H1 (cell line): ENCODE results near the gene DAO.
A peak's percentile ranks its signal among the peaks of the same experiment; 100 is the strongest.

Source experiments
- CEBPB ChIP-seq: IDR thresholded peaks from 2 replicates; pipeline ENCODE4 v1.6.1; 2012; ENCODE audit warnings: low read depth, low read length
- POLR2A ChIP-seq, 2 experiments: IDR thresholded peaks; 1 replicate in 1 of 2; 2 replicates in 1 of 2; pipeline ENCODE4 v1.6.1; 2011; ENCODE audit warnings: low read depth in 2 of 2, low read length in 2 of 2, mild to moderate bottlenecking in 2 of 2; ENCODE audit errors: control extremely low read depth in 1 of 2
- POU5F1 ChIP-seq: IDR thresholded peaks from 2 replicates; pipeline ENCODE4 v1.6.1; 2011; ENCODE audit warnings: low read depth, mild to moderate bottlenecking, low read length, moderate library complexity
- SP2 ChIP-seq: IDR thresholded peaks from 2 replicates; pipeline ENCODE4 v1.6.1; 2012; ENCODE audit warnings: mild to moderate bottlenecking, low read length, inconsistent platforms
- SRF ChIP-seq: IDR thresholded peaks from 2 replicates; pipeline ENCODE4 v1.6.1; 2011; ENCODE audit warnings: mild to moderate bottlenecking, low read depth, low read length, moderate library complexity
- YY1 ChIP-seq: IDR thresholded peaks from 2 replicates; pipeline ENCODE4 v1.6.1; 2011; ENCODE audit warnings: low read depth, mild to moderate bottlenecking, low read length
- TF ChIP-seq, protein P1 (sequence below): fragments of 300-600 bp; sonication (generic); IDR thresholded peaks from 2 replicates; pipeline ENCODE4 v1.7.1; 2012; ENCODE audit warnings: low read length, moderate library complexity, mild to moderate bottlenecking, inconsistent platforms; ENCODE audit not compliant: insufficient replicate concordance
- TF ChIP-seq, protein P2 (sequence below), 3 experiments: IDR thresholded peaks; 1 replicate in 2 of 3; 2 replicates in 1 of 3; pipeline versions ENCODE4 v1.5.1 to v1.6.1; 2011; ENCODE audit warnings: low read length in 3 of 3, mild to moderate bottlenecking in 3 of 3, inconsistent platforms in 2 of 3, low read depth in 1 of 3, moderate library complexity in 1 of 3; ENCODE audit not compliant: insufficient read depth in 1 of 3; ENCODE audit errors: control extremely low read depth in 1 of 3
- TF ChIP-seq, protein P3 (sequence below): IDR thresholded peaks from 2 replicates; pipeline ENCODE4 v1.6.1; 2012; ENCODE audit warnings: inconsistent platforms

DNA sequence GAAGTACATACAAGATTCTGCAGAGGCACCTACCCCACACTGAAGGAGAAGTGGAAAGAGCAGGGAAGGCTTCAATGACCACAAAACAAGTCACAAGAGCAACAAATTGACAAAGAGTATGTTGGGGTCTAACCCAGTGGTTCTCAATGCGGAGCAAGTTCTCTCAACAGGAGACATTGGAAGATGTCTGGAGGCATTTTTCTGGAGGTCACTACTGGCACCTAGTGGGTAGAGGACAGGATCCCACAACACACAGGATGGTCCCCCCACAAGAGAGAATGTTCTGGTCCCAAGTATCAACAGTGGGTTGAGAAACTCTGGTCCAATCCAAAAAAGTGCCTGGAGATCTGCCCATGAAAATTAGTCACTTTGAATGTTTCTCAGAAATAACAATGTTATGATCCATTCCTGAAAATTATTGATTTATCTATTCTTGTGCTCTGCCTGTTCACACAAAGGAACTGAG lies 25.9 kb upstream of the DAO start:
- TF ChIP-seq SP2 (no peak), POU5F1 (no peak), POLR2A (IDR thresholded peaks at IDR 0.05; ENCODE audit: control extremely low read depth in 1 of 2, low read depth in 2 of 2, low read length in 2 of 2) (no peak), YY1 (no peak), SRF (no peak), CEBPB (no peak)
- TF ChIP-seq, protein P1, sequence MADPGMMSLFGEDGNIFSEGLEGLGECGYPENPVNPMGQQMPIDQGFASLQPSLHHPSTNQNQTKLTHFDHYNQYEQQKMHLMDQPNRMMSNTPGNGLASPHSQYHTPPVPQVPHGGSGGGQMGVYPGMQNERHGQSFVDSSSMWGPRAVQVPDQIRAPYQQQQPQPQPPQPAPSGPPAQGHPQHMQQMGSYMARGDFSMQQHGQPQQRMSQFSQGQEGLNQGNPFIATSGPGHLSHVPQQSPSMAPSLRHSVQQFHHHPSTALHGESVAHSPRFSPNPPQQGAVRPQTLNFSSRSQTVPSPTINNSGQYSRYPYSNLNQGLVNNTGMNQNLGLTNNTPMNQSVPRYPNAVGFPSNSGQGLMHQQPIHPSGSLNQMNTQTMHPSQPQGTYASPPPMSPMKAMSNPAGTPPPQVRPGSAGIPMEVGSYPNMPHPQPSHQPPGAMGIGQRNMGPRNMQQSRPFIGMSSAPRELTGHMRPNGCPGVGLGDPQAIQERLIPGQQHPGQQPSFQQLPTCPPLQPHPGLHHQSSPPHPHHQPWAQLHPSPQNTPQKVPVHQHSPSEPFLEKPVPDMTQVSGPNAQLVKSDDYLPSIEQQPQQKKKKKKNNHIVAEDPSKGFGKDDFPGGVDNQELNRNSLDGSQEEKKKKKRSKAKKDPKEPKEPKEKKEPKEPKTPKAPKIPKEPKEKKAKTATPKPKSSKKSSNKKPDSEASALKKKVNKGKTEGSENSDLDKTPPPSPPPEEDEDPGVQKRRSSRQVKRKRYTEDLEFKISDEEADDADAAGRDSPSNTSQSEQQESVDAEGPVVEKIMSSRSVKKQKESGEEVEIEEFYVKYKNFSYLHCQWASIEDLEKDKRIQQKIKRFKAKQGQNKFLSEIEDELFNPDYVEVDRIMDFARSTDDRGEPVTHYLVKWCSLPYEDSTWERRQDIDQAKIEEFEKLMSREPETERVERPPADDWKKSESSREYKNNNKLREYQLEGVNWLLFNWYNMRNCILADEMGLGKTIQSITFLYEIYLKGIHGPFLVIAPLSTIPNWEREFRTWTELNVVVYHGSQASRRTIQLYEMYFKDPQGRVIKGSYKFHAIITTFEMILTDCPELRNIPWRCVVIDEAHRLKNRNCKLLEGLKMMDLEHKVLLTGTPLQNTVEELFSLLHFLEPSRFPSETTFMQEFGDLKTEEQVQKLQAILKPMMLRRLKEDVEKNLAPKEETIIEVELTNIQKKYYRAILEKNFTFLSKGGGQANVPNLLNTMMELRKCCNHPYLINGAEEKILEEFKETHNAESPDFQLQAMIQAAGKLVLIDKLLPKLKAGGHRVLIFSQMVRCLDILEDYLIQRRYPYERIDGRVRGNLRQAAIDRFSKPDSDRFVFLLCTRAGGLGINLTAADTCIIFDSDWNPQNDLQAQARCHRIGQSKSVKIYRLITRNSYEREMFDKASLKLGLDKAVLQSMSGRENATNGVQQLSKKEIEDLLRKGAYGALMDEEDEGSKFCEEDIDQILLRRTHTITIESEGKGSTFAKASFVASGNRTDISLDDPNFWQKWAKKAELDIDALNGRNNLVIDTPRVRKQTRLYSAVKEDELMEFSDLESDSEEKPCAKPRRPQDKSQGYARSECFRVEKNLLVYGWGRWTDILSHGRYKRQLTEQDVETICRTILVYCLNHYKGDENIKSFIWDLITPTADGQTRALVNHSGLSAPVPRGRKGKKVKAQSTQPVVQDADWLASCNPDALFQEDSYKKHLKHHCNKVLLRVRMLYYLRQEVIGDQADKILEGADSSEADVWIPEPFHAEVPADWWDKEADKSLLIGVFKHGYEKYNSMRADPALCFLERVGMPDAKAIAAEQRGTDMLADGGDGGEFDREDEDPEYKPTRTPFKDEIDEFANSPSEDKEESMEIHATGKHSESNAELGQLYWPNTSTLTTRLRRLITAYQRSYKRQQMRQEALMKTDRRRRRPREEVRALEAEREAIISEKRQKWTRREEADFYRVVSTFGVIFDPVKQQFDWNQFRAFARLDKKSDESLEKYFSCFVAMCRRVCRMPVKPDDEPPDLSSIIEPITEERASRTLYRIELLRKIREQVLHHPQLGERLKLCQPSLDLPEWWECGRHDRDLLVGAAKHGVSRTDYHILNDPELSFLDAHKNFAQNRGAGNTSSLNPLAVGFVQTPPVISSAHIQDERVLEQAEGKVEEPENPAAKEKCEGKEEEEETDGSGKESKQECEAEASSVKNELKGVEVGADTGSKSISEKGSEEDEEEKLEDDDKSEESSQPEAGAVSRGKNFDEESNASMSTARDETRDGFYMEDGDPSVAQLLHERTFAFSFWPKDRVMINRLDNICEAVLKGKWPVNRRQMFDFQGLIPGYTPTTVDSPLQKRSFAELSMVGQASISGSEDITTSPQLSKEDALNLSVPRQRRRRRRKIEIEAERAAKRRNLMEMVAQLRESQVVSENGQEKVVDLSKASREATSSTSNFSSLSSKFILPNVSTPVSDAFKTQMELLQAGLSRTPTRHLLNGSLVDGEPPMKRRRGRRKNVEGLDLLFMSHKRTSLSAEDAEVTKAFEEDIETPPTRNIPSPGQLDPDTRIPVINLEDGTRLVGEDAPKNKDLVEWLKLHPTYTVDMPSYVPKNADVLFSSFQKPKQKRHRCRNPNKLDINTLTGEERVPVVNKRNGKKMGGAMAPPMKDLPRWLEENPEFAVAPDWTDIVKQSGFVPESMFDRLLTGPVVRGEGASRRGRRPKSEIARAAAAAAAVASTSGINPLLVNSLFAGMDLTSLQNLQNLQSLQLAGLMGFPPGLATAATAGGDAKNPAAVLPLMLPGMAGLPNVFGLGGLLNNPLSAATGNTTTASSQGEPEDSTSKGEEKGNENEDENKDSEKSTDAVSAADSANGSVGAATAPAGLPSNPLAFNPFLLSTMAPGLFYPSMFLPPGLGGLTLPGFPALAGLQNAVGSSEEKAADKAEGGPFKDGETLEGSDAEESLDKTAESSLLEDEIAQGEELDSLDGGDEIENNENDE, result no peak
- TF ChIP-seq, protein P2, sequence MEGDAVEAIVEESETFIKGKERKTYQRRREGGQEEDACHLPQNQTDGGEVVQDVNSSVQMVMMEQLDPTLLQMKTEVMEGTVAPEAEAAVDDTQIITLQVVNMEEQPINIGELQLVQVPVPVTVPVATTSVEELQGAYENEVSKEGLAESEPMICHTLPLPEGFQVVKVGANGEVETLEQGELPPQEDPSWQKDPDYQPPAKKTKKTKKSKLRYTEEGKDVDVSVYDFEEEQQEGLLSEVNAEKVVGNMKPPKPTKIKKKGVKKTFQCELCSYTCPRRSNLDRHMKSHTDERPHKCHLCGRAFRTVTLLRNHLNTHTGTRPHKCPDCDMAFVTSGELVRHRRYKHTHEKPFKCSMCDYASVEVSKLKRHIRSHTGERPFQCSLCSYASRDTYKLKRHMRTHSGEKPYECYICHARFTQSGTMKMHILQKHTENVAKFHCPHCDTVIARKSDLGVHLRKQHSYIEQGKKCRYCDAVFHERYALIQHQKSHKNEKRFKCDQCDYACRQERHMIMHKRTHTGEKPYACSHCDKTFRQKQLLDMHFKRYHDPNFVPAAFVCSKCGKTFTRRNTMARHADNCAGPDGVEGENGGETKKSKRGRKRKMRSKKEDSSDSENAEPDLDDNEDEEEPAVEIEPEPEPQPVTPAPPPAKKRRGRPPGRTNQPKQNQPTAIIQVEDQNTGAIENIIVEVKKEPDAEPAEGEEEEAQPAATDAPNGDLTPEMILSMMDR (IDR thresholded peaks at IDR 0.05; ENCODE audit: control extremely low read depth in 1 of 3, insufficient read depth in 1 of 3, low read depth in 1 of 3, low read length in 3 of 3), result peak in 1 of 3 experiments; percentile 1; a peak in 1 of 4 replicates
- TF ChIP-seq, protein P3, sequence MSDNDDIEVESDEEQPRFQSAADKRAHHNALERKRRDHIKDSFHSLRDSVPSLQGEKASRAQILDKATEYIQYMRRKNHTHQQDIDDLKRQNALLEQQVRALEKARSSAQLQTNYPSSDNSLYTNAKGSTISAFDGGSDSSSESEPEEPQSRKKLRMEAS, result no peak
